HS-5 (cell line): ENCODE measurements around the gene TULP4.

Experiments
- DNase-seq: peaks from one replicate; pipeline ENCODE4 v3.0.0-alpha.2; 2012; ENCODE audit warnings: low read depth

TULP4 gene

GRCh38 chr6:158419339-158419909 is 107.2 kb downstream of the TULP4 start:
- DNase-seq: no peak

DNA sequence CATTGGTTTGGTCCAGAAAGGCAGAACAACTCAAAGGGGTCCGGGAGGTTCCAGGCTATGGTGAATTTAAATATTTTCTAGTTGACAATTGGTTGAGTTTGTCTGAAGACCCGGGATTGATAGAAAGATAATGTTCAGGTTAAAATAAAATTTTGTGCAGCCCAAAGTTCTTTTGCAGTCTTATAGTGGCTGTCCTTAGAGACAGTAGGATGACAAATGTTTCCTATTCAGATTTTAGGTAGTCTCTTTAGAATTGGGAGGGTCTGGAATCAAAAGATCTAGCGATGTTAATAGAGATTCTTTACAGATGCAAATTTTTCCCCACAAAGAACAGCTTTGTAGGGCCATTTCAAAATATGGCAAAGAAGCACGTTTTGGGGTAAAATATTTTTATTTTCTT is 109.1 kb downstream of the TULP4 start:
- no peak for DNase-seq

- DNase-seq: no peak
These were observed 110.5 kb downstream of the TULP4 start for GRCh38 chr6:158422629-158423238.

DNA sequence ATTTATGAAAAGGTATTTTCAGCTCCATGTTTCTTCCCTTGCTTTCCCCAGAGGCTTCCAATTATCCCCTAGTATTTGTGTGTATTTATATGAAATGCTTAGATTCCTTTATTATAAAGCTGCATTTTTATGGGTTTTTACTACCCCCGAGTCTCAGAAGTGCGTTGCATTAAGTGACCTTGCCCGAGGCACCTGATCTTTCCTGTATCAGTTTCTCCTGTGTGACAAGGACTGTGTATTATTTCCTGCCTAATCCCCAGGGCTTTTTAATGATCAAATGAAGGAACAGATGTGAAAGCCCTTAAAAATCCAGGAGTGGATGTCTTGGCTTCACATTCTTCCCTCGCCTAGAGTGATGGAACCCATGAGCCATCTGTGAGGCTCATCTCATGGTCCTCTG is 118.8 kb downstream of the TULP4 start:
- no peak for DNase-seq

DNA sequence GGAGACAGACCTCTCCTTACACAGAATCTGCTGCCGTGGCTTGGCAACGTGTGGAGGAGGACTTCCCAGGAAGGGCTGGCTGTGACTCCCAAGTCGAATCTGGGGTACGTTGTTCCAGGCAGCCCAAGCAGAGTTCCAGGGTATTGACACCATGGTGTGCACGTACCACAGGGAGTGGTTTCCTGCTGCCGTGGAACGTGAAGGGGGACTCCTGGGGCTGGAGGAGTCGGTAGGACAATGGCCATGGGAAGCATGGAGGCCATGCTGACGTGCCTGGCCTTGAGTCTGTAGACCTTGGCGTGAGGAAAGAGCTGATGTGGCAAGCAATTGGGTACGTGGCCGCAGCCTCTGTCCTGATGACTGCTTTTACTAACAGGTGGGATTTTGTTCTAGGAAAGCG is 119.3 kb downstream of the TULP4 start:
- no peak for DNase-seq

- DNase-seq: no peak
These were observed 125.3 kb downstream of the TULP4 start for GRCh38 chr6:158437571-158437970.

- no peak for DNase-seq
These were observed 126.0 kb downstream of the TULP4 start for GRCh38 chr6:158438226-158438625.

DNA sequence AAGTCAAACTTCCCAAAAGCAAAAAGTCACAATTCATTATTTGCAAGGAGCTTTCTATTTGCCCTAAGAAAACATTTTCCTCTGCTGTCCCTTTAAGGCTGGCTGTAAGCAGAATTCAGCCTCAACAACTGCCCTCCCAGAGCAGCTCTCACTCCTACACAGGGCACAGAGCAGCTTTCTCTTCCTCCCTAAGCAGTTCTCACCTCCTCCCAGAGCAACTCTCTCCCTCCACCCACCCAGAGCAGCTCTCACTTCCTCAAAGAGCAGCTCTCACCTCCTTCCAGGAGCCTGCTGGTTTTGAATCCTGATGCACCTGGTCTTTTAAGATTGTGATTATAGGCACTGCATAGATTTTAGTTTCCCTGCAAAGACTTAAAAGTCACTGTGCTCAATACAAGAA is 127.0 kb downstream of the TULP4 start:
- DNase-seq: no peak

DNA sequence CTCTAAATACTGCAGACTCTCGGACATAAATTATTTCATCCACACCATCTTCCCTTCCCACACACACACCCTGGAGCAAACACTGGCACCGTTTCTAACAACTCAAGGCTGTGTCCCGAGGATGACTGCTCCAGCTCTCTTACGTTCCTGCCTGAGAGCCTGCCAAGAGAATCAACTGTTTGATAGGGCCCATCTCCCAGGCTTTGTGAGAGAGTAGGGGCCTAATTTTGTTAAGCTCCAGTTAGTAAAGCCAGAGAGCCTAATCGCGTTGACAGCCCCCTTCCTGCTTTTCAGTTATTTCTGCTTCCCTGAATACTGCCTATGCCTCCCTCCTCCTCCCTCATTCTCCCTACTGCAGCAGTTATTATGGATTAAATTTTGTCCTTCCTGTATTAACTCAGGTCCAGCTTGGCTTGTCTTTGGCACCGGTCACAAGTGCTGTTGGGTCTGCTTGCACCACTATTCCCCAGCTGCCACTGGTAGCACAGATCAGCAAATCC is 129.5 kb downstream of the TULP4 start:
- no peak for DNase-seq

DNA sequence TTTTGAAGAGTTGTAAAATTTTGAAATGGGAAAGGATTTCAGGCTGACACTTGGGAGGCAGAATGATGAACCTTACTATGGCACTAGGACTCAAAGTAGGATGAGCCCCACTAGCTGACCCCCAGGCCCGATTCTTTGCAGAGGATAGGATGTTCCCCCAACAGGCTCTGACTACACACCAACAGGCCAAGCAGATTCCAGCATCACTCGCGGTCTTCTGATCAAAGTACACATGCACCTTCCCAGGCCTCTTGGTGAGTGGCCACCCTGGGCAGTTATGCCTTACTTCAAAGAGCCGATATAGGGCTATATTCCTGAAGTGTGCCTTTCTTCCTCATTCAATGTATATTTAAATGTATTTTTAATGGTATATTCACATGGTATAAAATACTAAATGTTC is 130.0 kb downstream of the TULP4 start:
- no peak for DNase-seq

GRCh38 chr6:158445426-158446085 is 133.3 kb downstream of the TULP4 start:
- no peak for DNase-seq

GRCh38 chr6:158448856-158449255 is 136.6 kb downstream of the TULP4 start:
- DNase-seq: no peak

DNA sequence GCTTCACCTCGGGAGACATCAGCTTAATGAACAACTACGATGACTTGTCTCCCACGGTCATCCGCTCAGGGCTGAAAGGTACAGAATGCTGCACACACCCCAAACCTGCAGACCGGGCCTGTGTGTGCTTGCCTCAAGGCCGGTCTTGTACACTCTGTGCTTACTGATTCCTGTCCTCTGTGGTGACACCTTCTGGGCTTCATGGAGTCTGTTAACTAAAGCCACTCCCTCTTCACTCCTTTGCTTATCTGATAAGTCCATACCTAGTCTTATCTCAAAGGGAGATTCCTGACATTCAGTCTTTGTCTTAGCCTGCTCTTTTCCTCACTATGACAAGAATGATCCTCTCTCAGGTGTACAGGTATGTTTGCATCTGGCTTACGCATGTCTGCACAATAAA is 139.9 kb downstream of the TULP4 start:
- no peak for DNase-seq

- DNase-seq: no peak
These were observed 144.9 kb downstream of the TULP4 start for GRCh38 chr6:158457131-158457530.

DNA sequence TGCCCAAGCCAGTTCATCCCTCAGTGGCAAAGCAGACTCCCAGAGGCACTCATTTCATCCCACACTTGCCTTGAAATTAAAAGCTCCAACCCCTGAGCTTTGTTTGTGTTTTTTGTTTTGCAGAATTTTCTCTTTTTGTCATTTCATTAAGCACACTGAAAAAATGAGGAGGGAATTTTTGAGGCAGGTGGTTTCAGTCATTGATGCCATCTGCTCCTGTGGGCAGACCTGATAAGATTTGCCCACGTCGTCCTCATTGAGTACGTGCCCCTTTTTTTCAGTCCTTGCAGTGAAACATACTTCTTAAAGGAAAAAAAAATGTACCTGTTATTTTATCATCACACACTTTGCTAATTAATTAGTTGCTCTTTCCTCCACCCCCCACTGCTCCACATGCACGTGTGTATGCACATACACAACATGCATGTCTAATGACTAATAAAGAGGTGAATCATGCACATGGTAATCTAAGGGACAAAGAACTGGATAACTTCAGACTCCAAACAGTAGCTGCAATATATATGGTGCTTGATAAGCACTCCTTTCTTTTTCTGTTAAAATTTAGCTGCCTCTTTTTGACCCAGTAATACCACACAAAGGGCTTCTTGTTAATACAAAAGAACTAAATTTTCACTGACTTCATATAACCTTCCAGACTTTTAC is 145.5 kb downstream of the TULP4 start:
- DNase-seq: no peak

- DNase-seq: no peak
These were observed 147.5 kb downstream of the TULP4 start for GRCh38 chr6:158459726-158460125.

- peak; percentile 36 for DNase-seq
These were observed 148.4 kb downstream of the TULP4 start for GRCh38 chr6:158460602-158461169.

DNA sequence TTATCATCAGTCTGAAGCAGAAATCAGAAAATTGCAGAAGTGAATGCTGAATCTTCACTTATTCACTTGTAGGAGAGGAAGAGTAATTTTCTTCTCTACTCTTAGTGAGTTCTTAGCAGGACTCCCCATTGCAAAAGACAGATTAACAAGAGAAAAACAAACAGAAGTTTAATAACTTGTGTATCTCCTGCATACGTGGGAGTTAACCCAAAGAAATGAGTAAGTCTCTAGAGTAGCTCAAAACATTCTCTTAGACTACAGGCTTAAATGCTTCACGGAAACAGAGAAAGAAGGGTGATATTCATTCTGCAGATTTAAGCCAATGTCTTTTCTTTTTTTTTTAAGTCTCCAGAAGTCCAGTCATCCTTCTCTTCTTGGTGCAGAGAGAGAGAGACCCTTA is 149.7 kb downstream of the TULP4 start:
- DNase-seq: no peak

DNA sequence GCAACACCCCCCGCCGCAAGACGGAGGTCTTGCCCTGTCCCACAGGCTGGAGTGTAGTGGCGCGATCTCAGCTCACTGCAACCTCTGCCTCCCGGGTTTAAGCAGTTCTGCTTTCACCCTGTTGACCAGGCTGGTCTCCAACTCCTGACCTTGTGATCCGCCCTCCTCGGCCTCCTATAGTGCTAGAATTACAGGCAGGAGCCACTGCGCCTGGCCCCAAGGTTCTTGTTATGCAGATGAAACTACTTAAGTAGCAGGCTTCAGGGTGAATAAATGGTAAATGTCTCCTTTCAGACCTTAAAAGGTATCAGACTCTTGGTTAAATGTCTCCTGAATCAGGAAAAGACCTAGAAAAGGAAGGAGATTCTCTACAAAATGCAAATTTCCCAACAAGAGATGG is 152.2 kb downstream of the TULP4 start:
- no peak for DNase-seq

DNA sequence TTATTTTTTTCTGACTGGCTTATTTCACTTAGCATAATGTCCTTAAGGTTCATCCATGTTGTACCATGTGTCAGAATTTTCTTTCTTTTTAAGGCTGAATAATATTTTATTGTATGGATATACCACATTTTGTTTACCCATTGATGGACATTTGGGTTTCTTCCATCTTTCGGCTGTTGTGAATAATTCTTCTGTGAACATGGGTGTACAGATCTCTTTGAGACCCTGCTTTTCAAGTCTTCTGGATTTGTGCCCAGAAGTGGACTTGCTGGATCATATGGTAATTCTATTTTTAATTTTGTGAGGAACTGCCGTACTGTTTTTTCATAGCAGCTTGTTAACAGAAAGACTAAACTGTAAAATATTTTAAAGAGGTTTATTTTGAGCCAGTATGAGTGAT is 153.0 kb downstream of the TULP4 start:
- DNase-seq: no peak

DNA sequence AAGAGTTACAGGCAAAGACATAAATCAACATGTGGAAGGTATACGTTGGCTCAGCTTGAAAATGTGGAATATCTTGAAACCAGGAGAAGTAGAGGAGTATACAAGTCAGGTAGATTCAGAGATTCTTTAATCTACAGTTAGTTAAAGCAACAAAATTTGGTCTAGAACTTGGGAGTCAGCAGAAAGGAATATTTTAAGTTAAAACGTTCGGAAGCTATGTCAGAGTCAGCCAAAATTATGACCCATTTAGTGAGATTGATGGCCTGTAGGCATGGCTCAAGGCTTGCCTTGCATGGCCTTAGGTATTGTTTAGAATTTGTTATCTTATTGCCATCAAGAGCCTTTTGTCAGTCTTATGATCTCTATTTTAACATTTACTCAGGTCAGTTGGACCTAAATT is 153.5 kb downstream of the TULP4 start:
- no peak for DNase-seq

DNA sequence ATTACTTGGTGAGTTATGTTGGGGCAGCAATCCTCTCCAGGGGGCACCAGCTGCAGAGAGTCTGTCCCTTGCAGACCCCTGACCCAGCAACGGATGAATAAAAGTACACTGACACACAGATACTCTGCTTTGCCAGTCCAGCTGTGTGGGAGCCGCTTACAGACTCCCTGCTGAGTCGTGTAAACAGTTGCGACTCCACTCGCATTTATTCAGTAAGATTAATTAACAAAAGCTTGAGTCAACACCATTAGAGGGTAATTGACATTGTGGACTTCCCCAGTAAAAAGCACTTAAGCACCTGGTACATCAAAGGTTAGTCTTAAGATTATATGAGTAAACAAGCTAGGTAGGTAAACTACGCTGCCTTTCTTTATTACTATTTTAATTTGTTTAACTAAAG is 155.7 kb downstream of the TULP4 start:
- no peak for DNase-seq

GRCh38 chr6:158468666-158469065 is 156.4 kb downstream of the TULP4 start:
- no peak for DNase-seq
